HepG2 (cell line): ENCODE measurements around the gene DHX16. TPM values are rescaled to one million over a fixed set of nuclear protein-coding genes. Genes with fewer than 3 reads are reported as not detected.

ENCODE experiments used
- AHR ChIP-seq: IDR thresholded peaks from 2 replicates; pipeline ENCODE4 v1.6.1; 2018; ENCODE audit warnings: missing genetic modification reagents, missing compliant biosample characterization
- FOXO1 ChIP-seq: sonication (generic); formaldehyde crosslinking; IDR thresholded peaks from 2 replicates; pipeline ENCODE4 v1.4.0; 2020; ENCODE audit warnings: missing genetic modification reagents
- GTF2F1 ChIP-seq: fragments of 150-350 bp; IDR thresholded peaks from 2 replicates; pipeline ENCODE4 v1.6.1; 2014; ENCODE audit warnings: low read length
- ISX ChIP-seq: sonication (generic); formaldehyde crosslinking; conservative IDR thresholded peaks from 2 replicates; pipeline ENCODE4 v1.5.0; 2020; ENCODE audit warnings: missing genetic modification reagents
- MEF2D ChIP-seq: sonication (generic); formaldehyde crosslinking; IDR thresholded peaks from 2 replicates; pipeline ENCODE4 v1.5.1; 2020; ENCODE audit warnings: mild to moderate bottlenecking, missing genetic modification reagents
- NCOR1 ChIP-seq: fragments of 200-600 bp; sonication (generic); IDR thresholded peaks from 2 replicates; pipeline ENCODE4 v1.7.0; 2017; ENCODE audit warnings: antibody characterized with exemption, low read length, borderline replicate concordance
- RFXANK ChIP-seq: IDR thresholded peaks from 2 replicates; pipeline ENCODE4 v1.6.1; 2016
- SNAPC5 ChIP-seq: sonication (generic); formaldehyde crosslinking; IDR thresholded peaks from 2 replicates; pipeline ENCODE4 v1.8.1; 2023; ENCODE audit warnings: mild to moderate bottlenecking, missing genetic modification reagents, borderline replicate concordance
- STAT6 ChIP-seq: sonication (generic); formaldehyde crosslinking; IDR thresholded peaks from 2 replicates; pipeline ENCODE4 v1.4.0; 2020; ENCODE audit warnings: missing genetic modification reagents, mild to moderate bottlenecking, borderline replicate concordance
- TBL1XR1 ChIP-seq: fragments of 150-350 bp; IDR thresholded peaks from 2 replicates; pipeline ENCODE4 v1.6.1; 2014; ENCODE audit warnings: borderline replicate concordance, low read length; ENCODE audit not compliant: partially characterized antibody
- THAP9 ChIP-seq: sonication (generic); formaldehyde crosslinking; IDR thresholded peaks from 2 replicates; pipeline ENCODE4; 2020; ENCODE audit warnings: missing genetic modification reagents, mild to moderate bottlenecking, borderline replicate concordance
- ZBTB37 ChIP-seq: sonication (generic); formaldehyde crosslinking; IDR thresholded peaks from 2 replicates; pipeline ENCODE4 v1.4.0; 2020; ENCODE audit warnings: mild to moderate bottlenecking, missing genetic modification reagents
- ZFP62 ChIP-seq: sonication (generic); formaldehyde crosslinking; IDR thresholded peaks from 2 replicates; pipeline ENCODE4 v1.4.0; 2020; ENCODE audit warnings: missing genetic modification reagents
- ZHX1 ChIP-seq: sonication (generic); formaldehyde crosslinking; IDR thresholded peaks from 2 replicates; pipeline ENCODE4 v1.8.1; 2022; ENCODE audit warnings: low read depth, mild to moderate bottlenecking, missing genetic modification reagents
- ZNF33B ChIP-seq: sonication (generic); formaldehyde crosslinking; IDR thresholded peaks from 2 replicates; pipeline ENCODE4 v1.5.1; 2020; ENCODE audit warnings: mild to moderate bottlenecking, missing genetic modification reagents
- ZNF83 ChIP-seq: sonication (generic); formaldehyde crosslinking; IDR thresholded peaks from 2 replicates; pipeline ENCODE4 v1.4.0; 2020; ENCODE audit warnings: missing genetic modification reagents, mild to moderate bottlenecking, borderline replicate concordance
- polyA plus RNA-seq, 8 experiments: library from polyadenylated mRNA; depleted of rRNA in 3 of 8; stranded (reverse) in 7 of 8; unstranded in 1 of 8; fragments of >200 nt; fragmentation: Illumina TruSeq in 4 of 8; extraction: Trizol in 4 of 8; gene quantifications; 2 replicates each; pipeline versions ENCODE4 v1.2.1 to v1.2.3, GENCODE V29; 2011 to 2016; ENCODE audit warnings: low read depth in 4 of 8, missing spikeins in 1 of 8, mixed read lengths in 1 of 8; ENCODE audit not compliant: insufficient read depth in 1 of 8
- total RNA-seq, 5 experiments: library from RNA; depleted of rRNA; stranded (reverse); fragments of >200 nt; fragmentation: Illumina TruSeq; extraction: Trizol; gene quantifications; 2 replicates each; pipeline ENCODE4 v1.2.3, GENCODE V29; 2016; ENCODE audit warnings: low read depth in 1 of 5

The DHX16 gene
- total and polyA plus RNA-seq, 2 of the 13 experiments (the other 11 are each of a cell fraction or from before 2014, with no cell fraction given): 57.0 to 58.5 TPM

GRCh38 chr6:30678964-30679726 lies 6.3 kb upstream of the DHX16 start (continued):
- TF ChIP-seq THAP9 (CRISPR knock-in tag): no peak; the same call in 1 of the 2 replicates
- TF ChIP-seq ZHX1 (CRISPR knock-in tag): no peak
- no peak for TF ChIP-seq SNAPC5 (CRISPR knock-in tag)
- TF ChIP-seq MEF2D: peak; percentile 77
- TF ChIP-seq STAT6 (CRISPR knock-in tag): 0 out of 2 replicates have a peak, but pooled peaks have one; percentile 5
- no peak for TF ChIP-seq ZNF33B
- TF ChIP-seq AHR (CRISPR knock-in tag): 0 out of 2 replicates have a peak, but pooled peaks have one; percentile 33
- no peak for TF ChIP-seq ISX (CRISPR knock-in tag)
- TF ChIP-seq GTF2F1: no peak
- no peak for TF ChIP-seq TBL1XR1
- peak; percentile 74 for TF ChIP-seq FOXO1 (CRISPR knock-in tag)
- no peak; the same call in 1 of the 2 replicates for TF ChIP-seq ZNF83 (CRISPR knock-in tag)
- no peak; the same call in 1 of the 2 replicates for TF ChIP-seq ZBTB37 (CRISPR knock-in tag)
- TF ChIP-seq RFXANK (CRISPR knock-in tag): peak; percentile 87
- TF ChIP-seq NCOR1: no peak
- TF ChIP-seq ZFP62 (CRISPR knock-in tag): no peak
